ENCODE results near the gene C1orf35.
A peak's percentile ranks its signal among the peaks of the same experiment; 100 is the strongest.
"Not testable (repeated sequence)": the region's sequence is repeated elsewhere in the genome, so short reads cannot be mapped to it uniquely, and the experiment has no call there.

C1orf35 gene

DNA sequence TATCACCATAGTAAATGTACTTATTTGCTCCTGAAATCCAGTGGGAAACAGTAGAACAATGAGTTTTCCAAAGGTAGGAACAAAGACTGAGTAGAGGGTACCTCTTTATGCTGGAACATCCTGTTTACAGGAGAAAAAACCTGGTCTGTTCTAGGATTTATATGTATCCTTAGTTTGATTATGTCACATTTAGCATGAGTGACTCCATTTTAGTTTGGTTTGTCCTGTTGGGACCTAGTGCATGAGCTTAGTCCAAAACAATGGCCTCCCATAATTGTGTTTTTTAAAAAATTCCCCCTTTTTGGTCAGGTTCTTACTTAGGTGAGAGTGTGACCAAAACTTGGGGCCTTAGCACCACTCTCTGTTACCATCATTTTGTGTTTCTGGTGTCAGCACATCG, 9.5 kb upstream of the C1orf35 start:
- Histone ChIP-seq H3K9me3 (replicated peaks; ENCODE audit: insufficient read depth, low read length) (no peaks in the 10 kb centered on the region), H3K79me2 (ENCODE audit: low read length) (peaks cover 29% of the 10 kb centered on the region), H4K20me1 (ENCODE audit: insufficient read depth, low read length) (no peaks in the 10 kb centered on the region), H3K4me3 (ENCODE audit: low read length) (no peak overlapping the region), H3K4me1 (ENCODE audit: low read length) (peaks cover 26% of the 10 kb centered on the region), H3F3A (ENCODE audit: insufficient read depth, low read length) (peaks cover 19% of the 10 kb centered on the region), H2AFZ (ENCODE audit: low read length) (peak overlapping the region; percentile 38), H3K9me2 (replicated peaks; ENCODE audit: insufficient read depth, low read length) (no peaks in the 10 kb centered on the region), H3K36me3 (replicated peaks; ENCODE audit: insufficient read depth, low read length) (0 out of 2 replicates have a peak, but pooled peaks cover under 1% of the 10 kb centered on the region), H3K4me2 (ENCODE audit: low read depth, low read length) (peak overlapping the region; percentile 54; the same call in 1 of the 2 replicates), H3K27me3 (replicated peaks; ENCODE audit: insufficient read depth, low read length) (no peaks in the 10 kb centered on the region), H3K27ac (ENCODE audit: low read length) (peak overlapping the region; percentile 63; the same call in 1 of the 2 replicates), H3K9ac (ENCODE audit: low read length) (no peak overlapping the region)
- no peak for TF ChIP-seq EZH2phosphoT487 (IDR thresholded peaks at IDR 0.05; ENCODE audit: low read length)
- TF ChIP-seq, protein P1, sequence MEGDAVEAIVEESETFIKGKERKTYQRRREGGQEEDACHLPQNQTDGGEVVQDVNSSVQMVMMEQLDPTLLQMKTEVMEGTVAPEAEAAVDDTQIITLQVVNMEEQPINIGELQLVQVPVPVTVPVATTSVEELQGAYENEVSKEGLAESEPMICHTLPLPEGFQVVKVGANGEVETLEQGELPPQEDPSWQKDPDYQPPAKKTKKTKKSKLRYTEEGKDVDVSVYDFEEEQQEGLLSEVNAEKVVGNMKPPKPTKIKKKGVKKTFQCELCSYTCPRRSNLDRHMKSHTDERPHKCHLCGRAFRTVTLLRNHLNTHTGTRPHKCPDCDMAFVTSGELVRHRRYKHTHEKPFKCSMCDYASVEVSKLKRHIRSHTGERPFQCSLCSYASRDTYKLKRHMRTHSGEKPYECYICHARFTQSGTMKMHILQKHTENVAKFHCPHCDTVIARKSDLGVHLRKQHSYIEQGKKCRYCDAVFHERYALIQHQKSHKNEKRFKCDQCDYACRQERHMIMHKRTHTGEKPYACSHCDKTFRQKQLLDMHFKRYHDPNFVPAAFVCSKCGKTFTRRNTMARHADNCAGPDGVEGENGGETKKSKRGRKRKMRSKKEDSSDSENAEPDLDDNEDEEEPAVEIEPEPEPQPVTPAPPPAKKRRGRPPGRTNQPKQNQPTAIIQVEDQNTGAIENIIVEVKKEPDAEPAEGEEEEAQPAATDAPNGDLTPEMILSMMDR (IDR thresholded peaks at IDR 0.05; ENCODE audit: low read length): no peak
- TF ChIP-seq EZH2 (optimal IDR thresholded peaks at IDR 0.05; ENCODE audit: low read depth, low read length): no peak
- no peak for DNase-seq

- DNase-seq: peak; percentile 96
- Histone ChIP-seq H3F3A (ENCODE audit: insufficient read depth, low read length) (peaks cover 19% of the 10 kb centered on the region), H2AFZ (ENCODE audit: low read length) (peak overlapping the region; percentile 38), H3K9me3 (replicated peaks; ENCODE audit: insufficient read depth, low read length) (no peaks in the 10 kb centered on the region), H3K9me2 (replicated peaks; ENCODE audit: insufficient read depth, low read length) (no peaks in the 10 kb centered on the region), H3K9ac (ENCODE audit: low read length) (no peak overlapping the region), H3K4me2 (ENCODE audit: low read depth, low read length) (peak overlapping the region; percentile 54; the same call in 1 of the 2 replicates), H3K27ac (ENCODE audit: low read length) (peak overlapping the region; percentile 63; the same call in 1 of the 2 replicates), H3K4me1 (ENCODE audit: low read length) (peaks cover 28% of the 10 kb centered on the region), H3K36me3 (replicated peaks; ENCODE audit: insufficient read depth, low read length) (0 out of 2 replicates have a peak, but pooled peaks cover 3% of the 10 kb centered on the region), H3K79me2 (ENCODE audit: low read length) (peaks cover 33% of the 10 kb centered on the region), H4K20me1 (ENCODE audit: insufficient read depth, low read length) (no peaks in the 10 kb centered on the region), H3K4me3 (ENCODE audit: low read length) (no peak overlapping the region), H3K27me3 (replicated peaks; ENCODE audit: insufficient read depth, low read length) (no peaks in the 10 kb centered on the region)
- TF ChIP-seq EZH2 (optimal IDR thresholded peaks at IDR 0.05; ENCODE audit: low read depth, low read length) (no peak), EZH2phosphoT487 (IDR thresholded peaks at IDR 0.05; ENCODE audit: low read length) (no peak)
- TF ChIP-seq, protein P1 (IDR thresholded peaks at IDR 0.05; ENCODE audit: low read length): no peak
Observed at GRCh38 chr1:228112167-228112566, 9.0 kb upstream of the C1orf35 start.

- not testable (repeated sequence) for H3K4me3 ChIP-seq (ENCODE audit: low read length); H4K20me1 ChIP-seq (ENCODE audit: insufficient read depth, low read length); H3K27ac ChIP-seq (ENCODE audit: low read length); H2AFZ ChIP-seq (ENCODE audit: low read length); H3K27me3 ChIP-seq (replicated peaks; ENCODE audit: insufficient read depth, low read length); H3K9ac ChIP-seq (ENCODE audit: low read length); H3K9me2 ChIP-seq (replicated peaks; ENCODE audit: insufficient read depth, low read length); DNase-seq; H3K9me3 ChIP-seq (replicated peaks; ENCODE audit: insufficient read depth, low read length); H3K36me3 ChIP-seq (replicated peaks; ENCODE audit: insufficient read depth, low read length)
- H3F3A ChIP-seq (ENCODE audit: insufficient read depth, low read length): peaks cover 19% of the 10 kb centered on the region
- H3K4me2 ChIP-seq (ENCODE audit: low read depth, low read length): peak overlapping the region; percentile 54; the same call in 1 of the 2 replicates
- H3K4me1 ChIP-seq (ENCODE audit: low read length): peaks cover 28% of the 10 kb centered on the region
- peaks cover 42% of the 10 kb centered on the region for H3K79me2 ChIP-seq (ENCODE audit: low read length)
Observed at GRCh38 chr1:228111315-228111714, 8.2 kb upstream of the C1orf35 start.

- Histone ChIP-seq H3K79me2 (ENCODE audit: low read length) (peaks cover 42% of the 10 kb centered on the region), H3K9me2 (replicated peaks; ENCODE audit: insufficient read depth, low read length) (no peaks in the 10 kb centered on the region), H2AFZ (ENCODE audit: low read length) (no peak overlapping the region), H4K20me1 (ENCODE audit: insufficient read depth, low read length) (no peaks in the 10 kb centered on the region), H3K36me3 (replicated peaks; ENCODE audit: insufficient read depth, low read length) (0 out of 2 replicates have a peak, but pooled peaks cover 3% of the 10 kb centered on the region), H3K27ac (ENCODE audit: low read length) (no peak overlapping the region), H3F3A (ENCODE audit: insufficient read depth, low read length) (peaks cover 19% of the 10 kb centered on the region), H3K4me1 (ENCODE audit: low read length) (peaks cover 28% of the 10 kb centered on the region), H3K27me3 (replicated peaks; ENCODE audit: insufficient read depth, low read length) (no peaks in the 10 kb centered on the region), H3K9me3 (replicated peaks; ENCODE audit: insufficient read depth, low read length) (no peaks in the 10 kb centered on the region), H3K9ac (ENCODE audit: low read length) (no peak overlapping the region), H3K4me3 (ENCODE audit: low read length) (no peak overlapping the region), H3K4me2 (ENCODE audit: low read depth, low read length) (peak overlapping the region; percentile 97; the same call in 1 of the 2 replicates)
- TF ChIP-seq EZH2phosphoT487 (IDR thresholded peaks at IDR 0.05; ENCODE audit: low read length) (no peak), EZH2 (optimal IDR thresholded peaks at IDR 0.05; ENCODE audit: low read depth, low read length) (no peak)
- TF ChIP-seq, protein P1 (IDR thresholded peaks at IDR 0.05; ENCODE audit: low read length): no peak
- no peak for DNase-seq
Observed at GRCh38 chr1:228110556-228110955, 7.4 kb upstream of the C1orf35 start.
